Heart left ventricle (tissue), 16 donors: ENCODE measurements around the gene SKI. TPM values are rescaled to one million over a fixed set of nuclear protein-coding genes. Genes with fewer than 3 reads are reported as not detected.
A peak's percentile ranks its signal among the peaks of the same experiment; 100 is the strongest.

Experiments
- ATAC-seq, 4 donors: fragments of 200-7000 bp; cut with Tn5 transposase; one replicate each; pipeline ENCODE4 v1.9.1; 2020 to 2022; ENCODE audit warnings: moderate library complexity in 4 of 4, mild to moderate bottlenecking in 3 of 4, moderate number of reproducible peaks in 1 of 4
- DNase-seq, 5 donors: peaks; one replicate each; pipeline ENCODE4 v3.0.0-alpha.2; 2020
- H3K27ac ChIP-seq, 12 donors: fragments of 200-600 bp; sonication (generic) in 4 of 12; one replicate each; pipeline versions ENCODE4 v1.5.0 to v1.8.0; 2016 to 2022; ENCODE audit warnings: mild to moderate bottlenecking in 2 of 12
- H3K27me3 ChIP-seq, 9 donors: fragments of 200-600 bp; sonication (generic) in 2 of 9; one replicate each; pipeline versions ENCODE4 v1.5.1 to v1.8.0; 2016 to 2022; ENCODE audit warnings: mild to moderate bottlenecking in 3 of 9
- H3K36me3 ChIP-seq, 9 donors: fragments of 200-600 bp; sonication (generic) in 2 of 9; one replicate each; pipeline versions ENCODE4 v1.5.0 to v1.8.0; 2018 to 2022; ENCODE audit warnings: mild to moderate bottlenecking in 2 of 9
- H3K4me1 ChIP-seq, 12 donors: fragments of 200-600 bp; sonication (generic) in 4 of 12; one replicate each; pipeline versions ENCODE4 v1.5.0 to v1.8.0; 2016 to 2022; ENCODE audit warnings: mild to moderate bottlenecking in 3 of 12
- H3K4me3 ChIP-seq, 12 donors: fragments of 200-600 bp; sonication (generic) in 4 of 12; one replicate each; pipeline versions ENCODE4 v1.5.0 to v1.8.0; 2017 to 2022; ENCODE audit warnings: mild to moderate bottlenecking in 9 of 12, moderate library complexity in 4 of 12
- H3K9me3 ChIP-seq, 12 donors: fragments of 200-600 bp; sonication (generic) in 4 of 12; one replicate each; pipeline versions ENCODE4 v1.5.0 to v1.8.0; 2016 to 2022; ENCODE audit warnings: mild to moderate bottlenecking in 1 of 12
- CTCF ChIP-seq, 12 donors: fragments of 200-600 bp; sonication (generic) in 4 of 12; IDR thresholded peaks; one replicate each; pipeline versions ENCODE4 v1.5.0 to v1.8.0; 2018 to 2022; ENCODE audit warnings: antibody characterized with exemption in 12 of 12, mild to moderate bottlenecking in 5 of 12
- POLR2A ChIP-seq, 2 donors: fragments of 450-650 bp; IDR thresholded peaks; one replicate each; pipeline ENCODE4 v1.6.1; 2017; ENCODE audit warnings: antibody characterized with exemption in 2 of 2, mild to moderate bottlenecking in 2 of 2, moderate library complexity in 2 of 2
- WGBS, 4 donors: extraction: QIAGEN DNeasy Blood & Tissue Kit in 2 of 4; methylation state at CpG; one replicate each; pipeline versions ENCODE4 v1.1.5 to v1.1.7; 2013 to 2018; 5-methylcytosine and 5-hydroxymethylcytosine counted together
- intact Hi-C, 10 donors: fragments of 100-400 bp; cut with DNase I; formaldehyde crosslinking; loops; one replicate each; pipeline versions ENCODE4 v1.11.1 to v1.14.2; 2022
- polyA plus RNA-seq, 2 donors: library from polyadenylated mRNA; stranded (reverse); fragments of 200-250 nt; gene quantifications; one replicate each; pipeline ENCODE4 v1.2.3, GENCODE V29; 2013
- total RNA-seq, 9 donors: library from RNA; depleted of rRNA in 2 of 9; stranded (reverse); fragments of >200 nt in 2 of 9; fragmentation: NEBNext Ultra II Directional in 3 of 9; extraction: Animal tissue kit (Norgen Biotek cat#: 25700) in 3 of 9; gene quantifications; one replicate each; pipeline versions ENCODE4 v1.1.0 to v1.2.4, GENCODE V29; 2016 to 2023
- donor health status: ischemic (EF 13 %, LVEDD 7.1; RV severe dilation, severe dysfunction).
- donor health status: healthy with polysubstance abuse.
- donor health status: DM: no; HTN: yes; CAD: no.
- donor health status: DM: no; HTN: no; CAD: no.
- donor health status: ischemic (EF 25% LVEDD 6.9; RV normal size, moderate dysfunction).
- donor health status: ischemic (EF 25% LVEDD 5.7; RV mildly dilated, moderate dysfunction).
- donor health status: healthy.
- donor health status: DM: yes; HTN: yes; CAD: no.
- donor health status: ischemic (EF 35%, LVEDD 5.7; RV mildly dilated, moderate dysfunction).
- donor health status: nonischemic (EF 11% LVEDD 7.7; RV severe dilation, severe dysfunction).
- donor health status: DM: yes; HTN: yes; CAD: no.
- donor health status: PGD.
- donor health status: ischemic (EF 29% LVEDD 5.4; RV normal size, mild dysfunction).
- donor health status: nonischemic (EF 23%, LVEDD 6.1; RV moderate dilation, normal function).

Gene SKI
- total and polyA plus RNA-seq, 11 donors, result 16.9 to 52.7 (median 38.9) TPM

- no peak overlapping the region for H3K4me3 ChIP-seq
- TF ChIP-seq POLR2A (IDR thresholded peaks at IDR 0.05) (no peak), CTCF (IDR thresholded peaks at IDR 0.05) (no peak)
- H3K27me3 ChIP-seq, result no peaks in the 10 kb centered on the region
- H3K36me3 ChIP-seq, result no peaks in the 10 kb centered on the region
- peak overlapping the region in 3 of 12 donors; percentile 44 to 98 (median 88) for H3K27ac ChIP-seq
- peak in 1 of 5 donors; percentile 6 for DNase-seq
- no peak for ATAC-seq
- peaks cover 0 to 57% (median 41%) of the 10 kb centered on the region in 12 donors for H3K4me1 ChIP-seq
- H3K9me3 ChIP-seq, result no peaks in the 10 kb centered on the region
- WGBS, 4 donors, result 83 to 93% (median 90%) methylated on average over 5 to 17 of the region's 17 CpGs
- intact Hi-C loops, result loop anchor here (5.0 to 10.0 kb wide), 7 partner anchors 35 to 1708 kb away; partner anchors contain the start of genes PANK4 (in 2 of the 10) and C1orf174 (in 1 of the 10)
These were observed 31.0 kb upstream of the SKI start for GRCh38 chr1:2196901-2197638.

GRCh38 chr1:2197707-2198165 is 30.4 kb upstream of the SKI start:
- no peaks in the 10 kb centered on the region for H3K27me3 ChIP-seq
- DNase-seq (no peak), ATAC-seq (no peak)
- WGBS, 4 donors, result 75 to 81% (median 78%) methylated on average over 10 of the region's 10 CpGs
- no peaks in the 10 kb centered on the region for H3K9me3 ChIP-seq
- no peak overlapping the region for H3K4me3 ChIP-seq
- intact Hi-C loops, result loop anchor here (2.0 to 10.0 kb wide), 9 partner anchors 35 to 1707 kb away; partner anchors contain the start of genes PANK4 (in 2 of the 10) and C1orf174 (in 1 of the 10)
- TF ChIP-seq POLR2A (IDR thresholded peaks at IDR 0.05), result no peak
- TF ChIP-seq CTCF (IDR thresholded peaks at IDR 0.05), result no peak
- H3K27ac ChIP-seq, result peak overlapping the region in 2 of 12 donors; percentile 88 to 98
- peaks cover 0 to 51% (median 35%) of the 10 kb centered on the region in 12 donors for H3K4me1 ChIP-seq
- no peaks in the 10 kb centered on the region for H3K36me3 ChIP-seq

- no peaks in the 10 kb centered on the region for H3K36me3 ChIP-seq
- peak overlapping the region in 11 of 12 donors; percentile 59 to 98 (median 87) for H3K27ac ChIP-seq
- TF ChIP-seq CTCF (IDR thresholded peaks at IDR 0.05) (no peak), POLR2A (IDR thresholded peaks at IDR 0.05) (no peak)
- no peaks in the 10 kb centered on the region for H3K27me3 ChIP-seq
- H3K4me1 ChIP-seq, result peaks cover 0 to 48% (median 34%) of the 10 kb centered on the region in 12 donors
- ATAC-seq (no peak), DNase-seq (no peak)
- intact Hi-C loops, result loop anchor here (2.0 to 10.0 kb wide), 9 partner anchors 34 to 1706 kb away; partner anchors contain the start of genes PANK4 (in 2 of the 10) and C1orf174 (in 1 of the 10)
- WGBS, 4 donors, result 80 to 82% (median 81%) methylated on average over 11 of the region's 11 CpGs; no CpG with 5 or more reads in 1 of the 4 donors
- no peaks in the 10 kb centered on the region for H3K9me3 ChIP-seq
- H3K4me3 ChIP-seq, result peak overlapping the region in 3 of 12 donors; percentile 61 to 69 (median 62)
These were observed 29.5 kb upstream of the SKI start for GRCh38 chr1:2198571-2198970.
